ENCODE measurements around the gene STK11IP. TPM values are rescaled to one million over a fixed set of nuclear protein-coding genes. Genes with fewer than 3 reads are reported as not detected.

Gene STK11IP
- total RNA-seq, 1 donor from 2014 or later: 34.5 TPM

DNA sequence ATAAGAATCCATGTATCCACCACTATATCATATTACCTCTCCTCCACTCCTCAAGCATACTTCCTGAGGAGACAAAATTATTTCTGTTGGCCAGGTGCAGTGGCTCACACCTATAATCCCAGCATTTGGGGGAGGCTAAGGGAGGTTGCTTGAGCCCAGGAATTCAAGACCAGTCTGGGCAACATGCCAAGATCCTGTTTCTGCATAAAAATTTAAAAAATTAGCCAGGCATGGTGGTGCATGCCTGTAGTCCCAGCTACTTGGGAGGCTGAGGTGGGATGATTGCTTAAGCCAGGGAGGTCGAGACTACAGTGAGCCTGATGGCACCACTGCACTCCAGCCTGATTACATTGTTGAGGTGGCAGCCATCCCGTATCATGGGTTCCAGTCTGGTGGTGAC lies 16.3 kb upstream of the STK11IP start:
- no peak for DNase-seq
- no peak overlapping the region for H3K4me3 Mint-ChIP-seq (ENCODE audit: unreplicated experiment)
- H3K27me3 Mint-ChIP-seq (ENCODE audit: unreplicated experiment): peaks cover 4% of the 10 kb centered on the region
- TF ChIP-seq, protein P1, sequence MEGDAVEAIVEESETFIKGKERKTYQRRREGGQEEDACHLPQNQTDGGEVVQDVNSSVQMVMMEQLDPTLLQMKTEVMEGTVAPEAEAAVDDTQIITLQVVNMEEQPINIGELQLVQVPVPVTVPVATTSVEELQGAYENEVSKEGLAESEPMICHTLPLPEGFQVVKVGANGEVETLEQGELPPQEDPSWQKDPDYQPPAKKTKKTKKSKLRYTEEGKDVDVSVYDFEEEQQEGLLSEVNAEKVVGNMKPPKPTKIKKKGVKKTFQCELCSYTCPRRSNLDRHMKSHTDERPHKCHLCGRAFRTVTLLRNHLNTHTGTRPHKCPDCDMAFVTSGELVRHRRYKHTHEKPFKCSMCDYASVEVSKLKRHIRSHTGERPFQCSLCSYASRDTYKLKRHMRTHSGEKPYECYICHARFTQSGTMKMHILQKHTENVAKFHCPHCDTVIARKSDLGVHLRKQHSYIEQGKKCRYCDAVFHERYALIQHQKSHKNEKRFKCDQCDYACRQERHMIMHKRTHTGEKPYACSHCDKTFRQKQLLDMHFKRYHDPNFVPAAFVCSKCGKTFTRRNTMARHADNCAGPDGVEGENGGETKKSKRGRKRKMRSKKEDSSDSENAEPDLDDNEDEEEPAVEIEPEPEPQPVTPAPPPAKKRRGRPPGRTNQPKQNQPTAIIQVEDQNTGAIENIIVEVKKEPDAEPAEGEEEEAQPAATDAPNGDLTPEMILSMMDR (IDR thresholded peaks at IDR 0.05; ENCODE audit: partially characterized antibody, unreplicated experiment): no peak
- peaks cover 10% of the 10 kb centered on the region for H3K4me1 Mint-ChIP-seq (ENCODE audit: low read depth, unreplicated experiment)
- no peak overlapping the region for H3K27ac Mint-ChIP-seq (ENCODE audit: unreplicated experiment)
- no peaks in the 10 kb centered on the region for H3K36me3 Mint-ChIP-seq (ENCODE audit: unreplicated experiment)
- peaks cover 3% of the 10 kb centered on the region for H3K9me3 Mint-ChIP-seq (ENCODE audit: unreplicated experiment)

DNA sequence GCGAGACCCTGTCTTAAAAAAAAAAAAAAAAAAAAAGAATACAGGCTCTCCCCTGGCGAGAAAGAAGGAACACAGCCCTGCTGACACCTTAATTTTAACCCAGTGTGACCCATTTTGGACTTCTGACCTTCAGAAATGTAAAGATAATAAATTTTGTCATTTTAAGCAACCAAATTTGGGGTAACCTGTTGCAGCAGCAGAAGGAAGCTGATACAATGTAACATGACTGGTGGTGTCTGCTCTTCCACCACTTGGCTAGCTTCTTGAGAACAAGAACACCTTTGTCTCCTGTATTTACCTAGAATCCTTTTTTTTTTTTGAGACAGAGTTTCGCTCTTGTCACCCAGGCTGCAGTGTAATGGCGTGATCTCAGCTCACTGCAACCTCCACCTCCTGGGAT lies 6.6 kb upstream of the STK11IP start:
- peaks cover 5% of the 10 kb centered on the region for H3K27me3 Mint-ChIP-seq (ENCODE audit: unreplicated experiment)
- H3K27ac Mint-ChIP-seq (ENCODE audit: unreplicated experiment): no peak overlapping the region
- H3K36me3 Mint-ChIP-seq (ENCODE audit: unreplicated experiment): no peaks in the 10 kb centered on the region
- no peaks in the 10 kb centered on the region for H3K4me1 Mint-ChIP-seq (ENCODE audit: low read depth, unreplicated experiment)
- no peaks in the 10 kb centered on the region for H3K9me3 Mint-ChIP-seq (ENCODE audit: unreplicated experiment)
- DNase-seq: no peak
- no peak overlapping the region for H3K4me3 Mint-ChIP-seq (ENCODE audit: unreplicated experiment)
- TF ChIP-seq, protein P1 (IDR thresholded peaks at IDR 0.05; ENCODE audit: partially characterized antibody, unreplicated experiment): no peak

DNA sequence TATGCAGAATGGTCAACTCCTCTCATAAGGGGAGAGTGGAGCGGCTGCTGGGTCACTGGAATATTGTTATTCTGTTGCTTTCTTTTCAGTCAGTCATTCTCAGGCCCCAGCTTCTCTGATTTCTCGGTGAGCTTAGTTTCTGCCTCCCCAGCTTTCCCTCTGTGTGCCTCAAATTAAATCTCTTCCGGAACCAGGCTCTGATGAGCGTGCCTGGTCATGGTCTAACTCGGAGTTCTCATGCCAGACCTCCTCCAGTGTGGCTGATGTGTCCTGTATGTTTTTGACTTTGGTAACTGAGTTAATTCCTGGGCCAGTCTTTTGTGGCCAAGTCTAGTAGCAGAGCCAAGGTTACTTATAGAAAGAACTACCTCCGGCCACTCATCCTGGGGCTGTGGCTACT lies 4.9 kb upstream of the STK11IP start:
- DNase-seq: no peak
- Mint-ChIP-seq H3K9me3 (ENCODE audit: unreplicated experiment) (no peaks in the 10 kb centered on the region), H3K27me3 (ENCODE audit: unreplicated experiment) (peaks cover 5% of the 10 kb centered on the region), H3K4me3 (ENCODE audit: unreplicated experiment) (no peak overlapping the region), H3K4me1 (ENCODE audit: low read depth, unreplicated experiment) (peaks cover 2% of the 10 kb centered on the region), H3K27ac (ENCODE audit: unreplicated experiment) (no peak overlapping the region), H3K36me3 (ENCODE audit: unreplicated experiment) (no peaks in the 10 kb centered on the region)
- TF ChIP-seq, protein P1 (IDR thresholded peaks at IDR 0.05; ENCODE audit: partially characterized antibody, unreplicated experiment): no peak

DNA sequence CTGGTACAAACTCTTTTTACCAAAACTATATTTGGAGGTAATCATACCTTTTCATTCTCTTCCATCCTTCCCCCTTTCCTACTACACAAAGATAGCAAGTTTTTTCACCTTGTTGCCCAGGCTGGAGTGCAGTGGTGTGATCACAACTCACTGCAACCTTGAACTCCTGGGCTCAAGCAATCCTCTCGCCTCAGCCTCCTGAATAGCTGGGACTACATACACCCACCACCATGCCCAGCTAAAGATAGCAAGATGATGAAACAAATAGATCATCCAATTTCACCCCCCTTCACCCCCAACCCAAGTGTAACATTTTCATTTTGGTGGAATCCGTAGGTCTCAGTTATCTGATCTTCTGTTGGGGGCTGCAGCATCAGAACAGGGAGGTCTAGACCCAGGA lies 4.5 kb upstream of the STK11IP start:
- peaks cover 5% of the 10 kb centered on the region for H3K27me3 Mint-ChIP-seq (ENCODE audit: unreplicated experiment)
- no peaks in the 10 kb centered on the region for H3K36me3 Mint-ChIP-seq (ENCODE audit: unreplicated experiment)
- H3K27ac Mint-ChIP-seq (ENCODE audit: unreplicated experiment): no peak overlapping the region
- DNase-seq: no peak
- H3K4me3 Mint-ChIP-seq (ENCODE audit: unreplicated experiment): no peak overlapping the region
- H3K9me3 Mint-ChIP-seq (ENCODE audit: unreplicated experiment): no peaks in the 10 kb centered on the region
- TF ChIP-seq, protein P1 (IDR thresholded peaks at IDR 0.05; ENCODE audit: partially characterized antibody, unreplicated experiment): no peak
- peaks cover 2% of the 10 kb centered on the region for H3K4me1 Mint-ChIP-seq (ENCODE audit: low read depth, unreplicated experiment)

DNA sequence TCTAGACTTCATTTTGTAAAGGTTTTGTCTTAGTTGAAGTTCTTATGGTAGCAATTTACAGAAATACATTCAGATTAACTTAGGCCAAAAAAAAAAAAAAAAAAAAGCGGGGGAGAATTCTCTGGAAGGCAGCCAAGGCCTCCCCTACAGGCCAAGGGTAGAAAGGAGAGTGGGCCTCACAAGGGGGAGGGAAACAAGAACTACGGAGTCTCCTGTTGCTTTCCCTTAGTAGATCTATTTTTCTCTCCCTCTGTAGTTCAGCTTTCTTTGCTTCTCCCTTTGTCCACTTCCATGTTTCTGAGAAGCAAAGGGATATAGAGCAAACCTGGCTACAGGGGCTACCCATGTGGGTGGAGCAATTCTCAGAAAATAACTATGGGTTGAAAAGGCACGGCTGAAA lies 2.4 kb upstream of the STK11IP start:
- H3K4me1 Mint-ChIP-seq (ENCODE audit: low read depth, unreplicated experiment): peaks cover 2% of the 10 kb centered on the region
- H3K4me3 Mint-ChIP-seq (ENCODE audit: unreplicated experiment): no peak overlapping the region
- no peak for DNase-seq
- H3K9me3 Mint-ChIP-seq (ENCODE audit: unreplicated experiment): no peaks in the 10 kb centered on the region
- no peak overlapping the region for H3K27ac Mint-ChIP-seq (ENCODE audit: unreplicated experiment)
- TF ChIP-seq, protein P1 (IDR thresholded peaks at IDR 0.05; ENCODE audit: partially characterized antibody, unreplicated experiment): no peak
- peaks cover 5% of the 10 kb centered on the region for H3K27me3 Mint-ChIP-seq (ENCODE audit: unreplicated experiment)
- H3K36me3 Mint-ChIP-seq (ENCODE audit: unreplicated experiment): no peaks in the 10 kb centered on the region

Data from glutamatergic neuron (in vitro differentiated cells).